Activated naive CD8-positive, alpha-beta T cell treated with anti-CD3 and anti-CD28 coated beads, Interleukin-2, amount 50 U/mL, for 16 hours (primary cell): Measurements from ENCODE around the gene LATS2.
"Not testable (repeated sequence)": the region's sequence is repeated elsewhere in the genome, so short reads cannot be mapped to it uniquely, and the experiment has no call there.

Experiments
- DNase-seq: peaks from one replicate; pipeline ENCODE4 v3.0.0-alpha.2; 2020; ENCODE audit warnings: low read depth, low spot score

The LATS2 gene

DNA sequence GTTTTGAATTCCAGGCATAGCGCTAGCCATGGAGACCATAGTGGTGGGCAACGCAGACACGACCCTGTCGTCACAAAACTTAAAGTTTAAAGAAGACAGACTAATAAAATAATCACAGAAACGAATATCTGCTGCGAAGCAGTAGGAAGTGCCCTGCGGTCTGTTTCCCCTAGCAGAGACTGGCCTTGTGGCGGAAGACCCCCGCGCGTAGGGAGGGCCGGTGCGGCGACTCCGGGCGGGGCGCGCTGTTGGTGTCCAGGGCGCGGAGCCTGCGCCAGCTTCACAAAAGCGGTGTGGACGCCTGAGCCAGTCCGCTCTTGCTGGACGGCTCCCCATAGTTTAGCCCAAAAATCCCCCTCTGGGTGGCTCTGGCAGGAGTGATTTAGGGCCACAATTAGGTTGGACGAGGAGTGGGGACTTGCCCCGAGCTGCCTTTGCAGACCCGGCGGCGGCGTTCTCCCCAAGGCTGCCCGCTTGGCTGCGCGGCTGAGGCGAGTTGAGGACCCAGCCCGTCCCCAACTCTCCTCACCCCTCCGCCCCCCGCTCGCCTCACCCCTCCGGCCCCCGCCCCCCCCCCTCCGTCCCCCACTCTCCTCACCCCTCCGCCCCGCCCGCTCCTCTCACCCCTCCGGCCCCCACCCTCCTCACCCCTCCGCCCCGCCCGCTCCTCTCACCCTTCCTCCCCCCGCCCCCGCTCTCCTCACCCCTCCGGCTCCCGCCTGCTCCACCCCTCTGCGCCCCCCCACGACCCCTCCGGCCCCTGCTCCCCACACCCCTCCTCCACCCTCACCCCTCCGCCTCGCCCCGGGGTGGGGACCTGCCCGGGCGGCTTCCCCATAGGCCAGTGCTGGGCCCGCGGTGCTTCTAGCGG is 14.2 kb upstream of the LATS2 start:
- no peak for DNase-seq

DNA sequence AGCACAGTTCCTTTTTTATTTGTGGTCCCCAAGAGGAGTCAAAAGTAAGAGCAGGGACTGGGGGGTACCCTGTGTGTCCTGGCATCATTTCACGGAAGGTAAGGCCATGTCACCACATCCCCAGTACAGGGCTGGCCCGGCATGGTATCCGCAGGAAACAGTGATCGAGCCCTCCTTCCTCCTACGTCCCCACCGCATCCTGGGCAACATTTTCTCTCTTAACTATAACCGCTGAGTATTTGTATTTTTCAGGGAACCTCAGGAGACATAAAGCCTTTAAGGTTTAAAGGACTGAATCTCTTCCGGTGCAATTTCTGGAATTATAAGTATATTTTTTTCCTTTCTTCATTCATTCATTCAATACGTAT is 13.6 kb upstream of the LATS2 start:
- no peak for DNase-seq

DNA sequence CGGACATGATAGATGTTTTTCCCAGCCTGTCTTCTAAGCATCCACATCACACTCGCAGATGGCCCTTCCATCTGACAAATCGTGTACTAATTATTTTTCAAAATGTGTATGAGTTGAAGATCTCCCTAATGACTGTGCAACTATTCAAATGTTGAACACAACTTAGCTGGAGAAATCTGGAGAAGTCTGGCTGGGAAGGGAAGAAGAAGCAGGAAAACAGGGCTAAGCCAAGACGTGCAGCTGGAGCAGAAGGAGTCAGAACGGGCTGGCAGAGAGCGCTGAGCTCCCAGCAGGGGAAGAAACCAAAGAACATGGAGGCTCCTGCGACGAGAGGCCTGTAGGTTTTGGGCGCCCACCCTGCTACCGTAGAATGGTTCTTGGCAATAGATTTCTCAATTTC is 13.2 kb upstream of the LATS2 start:
- no peak for DNase-seq

DNA sequence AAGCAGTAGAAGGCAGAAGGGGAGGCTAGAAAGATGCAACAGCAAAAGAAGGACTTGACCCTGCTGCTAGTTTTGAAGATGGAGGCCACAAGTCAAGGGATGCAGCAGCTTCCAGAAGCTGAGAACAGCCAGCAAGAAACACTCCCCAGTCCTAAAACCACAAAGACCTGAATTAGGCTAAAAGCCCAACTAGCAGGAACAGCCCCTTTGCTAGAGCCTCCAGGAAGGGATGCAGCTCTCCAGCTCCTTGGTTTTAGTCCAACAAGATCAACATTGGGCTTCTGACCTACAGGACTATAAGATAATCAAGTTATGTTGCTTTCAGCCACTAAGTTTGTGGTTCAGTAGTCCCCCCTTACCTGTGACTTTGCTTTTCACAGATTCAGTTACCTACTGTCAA is 10.5 kb upstream of the LATS2 start:
- no peak for DNase-seq

DNA sequence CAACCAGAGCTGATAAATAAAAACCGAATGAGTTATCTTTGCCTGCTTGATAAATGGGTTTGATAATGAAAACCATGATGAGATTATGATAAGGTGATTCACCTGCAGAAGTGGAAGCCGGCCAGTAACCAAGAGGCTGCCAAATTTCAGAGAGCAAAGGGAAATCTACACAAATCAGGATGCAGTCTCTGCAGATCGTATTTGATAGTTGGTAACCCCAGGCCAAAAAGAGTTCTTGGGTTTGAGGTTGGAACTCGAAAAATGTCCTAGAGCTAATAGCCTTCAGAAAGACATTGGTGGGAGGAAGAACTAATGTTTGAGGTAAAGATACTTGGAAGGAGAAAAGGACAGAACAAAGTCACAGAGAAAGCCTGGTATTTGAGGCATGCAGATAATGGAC is 9.6 kb upstream of the LATS2 start:
- DNase-seq = no peak

DNA sequence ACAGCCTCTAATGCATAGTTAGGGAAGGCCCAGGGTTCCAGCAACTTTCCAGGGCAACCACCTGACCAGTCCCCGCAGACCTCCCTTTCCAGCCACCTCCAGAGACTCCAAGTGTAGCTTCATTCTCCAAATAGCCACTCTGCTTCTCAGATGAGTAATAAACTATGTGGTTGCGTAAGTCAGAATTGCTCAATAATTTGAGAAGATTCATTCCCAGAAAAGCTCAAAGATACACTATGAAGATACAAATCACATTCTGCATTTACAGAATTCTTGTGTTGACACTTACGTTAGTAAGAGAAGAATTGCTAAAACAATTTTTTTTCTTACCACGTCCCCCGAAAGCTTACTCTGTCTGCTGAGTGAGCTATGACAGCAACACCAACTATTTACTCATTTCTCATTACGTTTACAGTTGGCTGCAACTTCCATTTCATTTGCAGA is 8.2 kb upstream of the LATS2 start:
- no peak for DNase-seq

DNA sequence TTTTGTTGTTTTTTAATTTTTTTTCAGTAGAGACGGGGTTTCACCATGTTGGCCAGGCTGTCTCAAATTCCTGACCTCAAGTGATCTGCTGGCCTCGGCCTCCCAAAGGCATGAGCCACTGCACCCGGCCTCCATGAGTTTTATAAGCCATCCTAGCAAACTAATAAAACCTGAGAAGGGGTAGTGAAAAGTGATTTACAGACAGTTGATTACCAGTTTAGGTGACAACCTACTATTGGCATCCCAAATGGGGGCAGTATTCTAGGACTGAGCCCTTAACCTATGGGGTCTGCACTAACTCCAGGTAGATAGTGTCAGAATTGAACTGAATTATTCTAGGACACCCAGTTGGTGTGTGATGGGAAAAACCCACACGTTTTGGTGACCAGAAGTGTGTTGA is 6.5 kb upstream of the LATS2 start:
- no peak for DNase-seq

DNA sequence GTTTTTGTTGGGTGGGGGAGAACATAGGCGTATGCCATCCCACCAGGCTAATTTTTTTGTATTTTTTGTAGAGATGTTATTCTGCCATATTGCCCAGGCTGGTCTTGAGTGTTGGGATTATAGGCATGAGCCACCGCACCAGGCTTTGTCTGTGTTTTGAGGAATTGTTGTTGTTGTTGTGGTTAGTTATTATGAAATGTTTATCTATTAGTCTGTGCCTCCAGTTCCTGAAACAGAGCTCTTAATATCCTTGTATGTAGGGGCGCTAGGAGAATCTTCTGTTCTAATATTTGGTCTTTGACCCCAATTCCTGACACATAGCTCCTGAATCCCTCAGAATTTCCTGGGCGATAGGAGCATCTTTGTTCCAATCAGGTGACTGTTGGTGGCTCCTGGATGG is 5.6 kb upstream of the LATS2 start:
- DNase-seq = no peak

DNA sequence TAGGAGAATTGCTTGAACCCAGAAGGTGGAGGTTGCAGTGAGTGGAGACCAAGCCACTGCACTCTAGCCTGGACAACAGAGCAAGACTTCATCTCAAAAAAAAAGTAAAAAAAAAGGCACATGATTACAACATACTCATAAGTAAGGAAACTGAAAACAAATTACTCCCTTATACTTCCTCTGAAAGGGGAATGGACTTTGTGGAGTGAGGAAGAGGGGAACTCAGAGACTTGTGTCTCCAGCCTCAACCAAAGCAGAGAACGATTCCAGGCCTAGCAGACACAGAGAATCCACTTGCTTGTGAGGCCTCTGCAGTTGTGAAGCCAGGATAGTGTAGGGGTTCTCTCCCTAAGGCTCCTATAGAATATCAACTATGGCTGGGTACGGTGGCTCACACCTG is 4.3 kb upstream of the LATS2 start:
- no peak for DNase-seq

DNA sequence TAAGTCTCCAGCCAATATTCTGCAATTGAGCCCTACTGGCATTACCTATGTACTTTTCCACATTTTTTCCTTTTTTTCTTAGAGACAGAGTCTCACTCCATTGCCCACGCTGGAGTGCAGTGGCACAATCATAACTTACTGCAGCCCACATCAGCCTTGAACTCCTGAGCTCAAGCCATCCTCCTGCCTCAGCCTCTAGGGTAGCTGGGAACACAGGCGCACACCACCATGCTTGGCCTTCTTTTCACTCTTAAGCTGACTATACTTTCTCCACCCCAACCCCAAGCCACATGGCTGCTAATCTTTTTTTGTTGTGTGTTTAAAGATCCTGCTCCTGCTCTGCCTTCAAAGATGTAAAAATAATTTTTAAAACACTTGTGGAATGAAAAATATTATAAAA is 1.6 kb upstream of the LATS2 start:
- no peak for DNase-seq

DNA sequence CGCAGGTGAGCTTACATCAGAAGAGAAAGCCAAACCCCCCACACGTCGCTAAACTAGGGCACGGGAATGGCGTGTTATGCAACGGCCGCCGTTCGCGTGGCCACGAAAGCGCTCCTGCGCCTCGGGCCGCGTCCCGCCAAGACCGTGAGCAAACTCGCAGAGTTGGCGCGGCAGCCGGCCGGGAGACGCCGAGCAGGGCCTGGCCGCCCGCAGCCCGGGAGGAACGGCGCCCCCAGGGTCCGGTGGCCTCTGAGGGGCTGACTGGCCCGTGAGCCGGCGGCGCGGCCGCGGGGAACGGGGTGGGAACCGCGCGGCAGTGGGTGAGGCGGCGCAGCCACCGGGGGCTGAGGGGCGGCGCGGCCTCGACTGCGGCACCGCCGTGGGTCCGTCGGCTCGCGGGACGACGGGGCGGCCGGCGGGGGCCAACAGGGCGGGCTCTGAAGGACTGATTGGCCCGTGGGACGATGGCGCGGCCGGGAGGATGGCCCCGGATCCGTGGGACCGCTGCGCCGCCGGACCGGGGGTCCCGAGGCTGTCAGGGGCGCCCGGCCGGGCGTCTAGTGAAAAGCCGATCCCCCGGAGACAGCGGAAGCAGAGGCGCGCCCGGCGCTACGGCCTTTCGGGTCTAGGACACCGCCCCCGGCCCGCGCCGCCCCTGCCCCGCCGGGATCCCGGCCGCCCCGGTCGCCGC is 903 bp downstream of the LATS2 start:
- DNase-seq = no peak

DNA sequence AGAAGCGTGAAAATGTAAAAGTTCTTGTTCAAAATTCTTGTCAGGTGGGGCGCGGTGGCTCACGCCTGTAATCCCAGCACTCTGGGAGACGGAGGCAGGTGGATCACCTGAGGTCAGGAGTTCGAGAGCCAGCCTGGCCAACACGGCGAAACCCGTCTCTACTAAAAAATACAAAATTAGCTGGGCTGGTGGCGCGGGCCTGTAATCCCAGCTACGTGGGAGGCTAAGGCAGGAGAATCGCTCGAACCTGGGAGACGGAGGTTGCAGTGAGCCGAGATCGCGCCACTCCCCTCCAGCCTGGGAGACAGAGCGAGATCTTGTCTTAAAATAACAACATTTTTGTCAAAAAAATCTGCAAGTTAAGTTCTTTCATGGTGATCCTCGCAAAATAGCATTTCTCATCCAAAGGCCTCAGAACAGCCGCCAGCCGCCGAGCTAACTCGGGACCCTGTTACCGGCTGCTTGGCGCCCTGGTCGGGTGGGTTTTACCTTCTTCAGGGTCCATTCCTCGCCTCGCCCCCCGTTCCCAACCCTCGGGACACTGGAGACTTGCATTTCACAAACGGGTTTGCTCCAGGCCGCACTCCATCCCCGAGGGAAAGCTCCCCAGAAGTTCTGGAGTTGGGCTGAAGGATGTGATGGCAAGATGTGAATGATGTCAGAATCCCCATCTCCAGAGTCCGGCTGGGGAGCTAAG is 1.6 kb downstream of the LATS2 start:
- no peak for DNase-seq

DNA sequence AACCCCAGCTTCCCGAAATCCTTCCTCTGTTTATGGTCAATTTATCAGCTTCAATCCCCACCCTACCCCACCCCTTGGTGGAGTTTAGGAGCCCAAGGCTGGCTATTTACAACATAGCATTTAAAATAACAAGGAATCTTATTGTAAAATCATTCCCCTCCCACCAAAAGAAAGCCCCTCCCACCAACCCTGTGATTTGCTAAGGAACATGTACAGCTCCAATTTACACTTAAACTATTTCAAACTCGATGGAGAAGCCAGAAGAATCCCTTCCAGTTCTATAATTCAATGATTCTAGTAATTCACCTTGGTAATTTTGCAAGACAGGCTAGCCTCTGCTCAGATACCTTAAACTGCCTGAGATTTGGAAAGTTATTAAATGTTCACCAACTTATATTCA is 3.0 kb downstream of the LATS2 start:
- DNase-seq = no peak

DNA sequence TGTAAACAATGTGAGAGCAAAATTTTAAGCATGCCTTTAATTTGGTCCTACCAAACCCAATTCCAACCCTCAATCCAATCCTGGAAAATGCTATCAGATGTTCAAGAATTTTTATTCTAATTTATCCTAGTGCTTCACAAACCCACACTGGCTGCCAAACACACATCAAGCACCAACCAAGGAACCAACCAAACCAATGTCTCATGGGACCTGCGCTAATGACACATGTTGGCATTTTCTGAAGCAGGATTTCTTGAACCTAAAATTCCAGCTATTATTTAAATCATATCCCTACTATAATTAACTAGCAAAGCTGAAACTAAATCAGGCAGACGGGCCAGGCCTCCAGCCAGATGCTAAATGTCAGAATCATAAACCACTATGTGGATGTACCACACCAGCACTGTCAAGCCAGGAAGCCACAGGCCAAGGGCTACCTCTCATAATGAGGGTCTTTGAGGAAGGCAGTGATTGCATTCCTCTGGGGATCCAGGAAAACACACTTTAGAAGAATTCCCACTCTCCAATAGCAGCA is 5.8 kb downstream of the LATS2 start:
- no peak for DNase-seq

DNA sequence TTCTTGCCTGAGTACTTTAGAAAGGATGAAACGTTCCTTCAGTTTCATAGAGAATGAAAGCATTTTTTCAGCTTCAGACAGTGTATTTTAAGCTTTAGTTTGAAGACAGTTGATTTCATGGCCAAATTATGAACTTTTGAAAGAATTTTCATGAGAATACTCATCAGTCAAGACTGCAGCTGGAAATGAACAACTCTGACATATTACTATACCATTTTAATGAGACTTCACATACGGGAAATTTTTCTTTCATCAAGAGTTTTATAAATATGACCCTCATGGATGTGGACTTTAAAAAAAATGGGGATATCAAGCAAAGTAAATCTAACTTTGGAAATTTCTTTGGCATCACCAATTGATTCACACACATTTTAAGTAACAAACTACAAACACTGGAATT is 6.4 kb downstream of the LATS2 start:
- DNase-seq = no peak

DNA sequence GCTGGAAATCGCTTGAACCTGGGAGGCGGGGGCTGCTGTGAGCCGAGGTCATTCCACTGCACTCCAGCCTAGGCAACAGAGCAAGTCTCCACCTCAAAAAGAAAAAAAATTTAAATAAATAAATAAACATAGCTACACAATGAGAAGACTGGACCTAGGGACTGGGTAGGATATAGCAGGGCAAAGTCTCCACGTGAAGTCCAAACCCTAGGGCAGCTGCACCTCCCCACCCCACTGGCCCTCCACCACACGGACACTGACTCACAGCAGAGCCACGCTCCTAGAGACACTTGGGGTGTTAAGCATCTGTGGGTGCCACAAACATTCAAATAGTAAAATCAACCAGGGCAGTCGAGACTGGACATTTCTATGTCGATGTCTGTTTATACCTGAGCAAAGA is 7.1 kb downstream of the LATS2 start:
- no peak for DNase-seq

DNA sequence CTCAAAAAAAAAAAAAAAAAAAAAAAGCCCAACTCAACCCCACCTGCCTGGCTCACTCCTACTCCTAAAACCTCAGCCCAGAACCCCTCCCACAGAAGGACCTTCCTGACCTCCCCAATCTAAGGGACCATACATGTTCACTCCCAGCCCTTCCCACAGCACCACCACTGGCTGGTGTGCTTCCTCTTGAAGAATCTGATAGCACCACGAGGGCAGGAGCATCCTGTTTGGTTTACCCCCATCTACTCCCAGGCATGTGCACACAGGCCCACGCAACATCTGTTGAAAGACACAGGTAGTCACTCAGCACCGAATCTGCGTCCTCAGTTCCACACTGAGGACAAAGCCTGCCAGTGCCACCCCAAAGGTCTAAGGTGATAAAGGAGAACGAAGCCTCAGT is 8.2 kb downstream of the LATS2 start:
- DNase-seq = no peak

DNA sequence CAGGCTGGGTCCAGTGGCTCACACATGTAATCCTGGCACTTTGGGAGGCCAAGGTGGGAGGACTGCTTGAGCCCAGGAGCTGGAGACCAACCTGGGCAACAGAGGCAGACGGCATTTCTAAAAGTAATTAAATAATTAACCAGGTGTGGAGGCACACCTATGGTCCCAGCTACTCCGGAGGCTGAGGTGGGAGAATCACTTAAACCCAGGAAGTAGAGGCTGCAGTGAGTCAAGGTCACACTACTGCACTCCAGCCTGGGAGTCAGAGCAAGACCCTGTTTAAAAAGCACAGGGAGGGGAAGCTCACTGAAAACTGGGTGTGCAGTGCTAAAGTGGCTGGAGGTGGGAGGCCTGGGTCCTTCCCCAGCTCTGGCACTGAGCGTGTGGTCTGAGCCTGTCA is 9.7 kb downstream of the LATS2 start:
- no peak for DNase-seq

DNA sequence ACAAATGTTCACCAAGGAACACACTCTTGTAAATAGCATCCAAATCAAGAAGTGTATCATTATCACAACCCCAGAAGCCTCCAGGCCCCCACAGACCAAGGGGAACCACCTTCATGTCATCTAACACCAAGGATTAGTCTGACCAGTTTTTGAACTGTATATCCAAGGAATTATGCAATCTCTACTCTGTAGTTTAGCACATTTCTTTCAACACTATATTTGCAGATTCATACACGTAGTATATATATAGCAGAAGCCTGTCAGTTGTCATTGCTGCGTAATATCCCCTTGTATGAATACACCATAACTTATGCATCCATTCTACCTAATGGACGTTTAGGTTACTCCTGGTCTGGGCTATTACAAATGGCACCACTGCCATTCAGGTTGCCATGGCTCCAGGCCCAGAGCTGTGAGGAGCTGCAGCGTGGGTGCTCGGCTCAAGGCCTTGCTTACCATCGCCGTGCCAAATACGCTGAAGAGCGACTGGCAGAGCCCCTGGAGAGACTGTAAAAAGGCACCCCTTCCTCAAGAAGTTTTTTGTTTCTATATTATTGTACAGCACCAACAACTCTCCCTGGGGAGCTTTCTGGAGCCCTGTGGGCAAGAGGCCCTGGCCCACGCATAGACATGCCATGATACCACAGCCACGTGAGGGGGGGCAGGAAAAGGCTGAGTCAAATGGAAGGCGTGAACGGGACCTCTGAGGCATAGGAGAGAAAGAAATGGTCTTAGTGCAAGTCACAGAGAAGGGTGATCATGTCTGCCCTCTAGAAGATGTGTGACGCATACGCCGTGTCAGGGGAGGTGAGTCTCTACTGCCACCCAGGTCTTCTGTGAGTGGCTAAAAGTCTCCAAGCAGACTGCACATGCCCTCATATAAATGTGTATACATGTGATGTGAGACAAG is 10.8 kb downstream of the LATS2 start:
- DNase-seq = no peak

DNA sequence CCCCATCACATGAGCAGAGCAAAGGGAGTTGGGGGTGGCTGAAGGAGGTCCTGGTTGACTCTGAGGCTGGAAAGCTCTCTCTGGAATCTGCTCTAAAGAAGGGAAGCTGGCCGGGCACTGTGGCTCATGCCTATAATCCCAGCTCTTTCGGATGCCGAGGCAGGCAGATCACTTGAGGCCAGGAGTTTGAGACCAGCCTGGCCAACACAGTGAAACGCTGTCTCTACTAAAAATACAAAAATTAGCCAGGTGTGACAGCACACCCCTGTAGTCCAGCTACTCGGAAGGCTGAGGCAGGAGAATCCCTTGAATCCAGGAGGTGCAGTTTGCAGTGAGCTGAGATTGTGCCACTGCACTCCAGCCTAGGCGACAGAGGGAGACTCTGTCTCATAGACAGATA is 11.7 kb downstream of the LATS2 start:
- not testable (repeated sequence) for DNase-seq

DNA sequence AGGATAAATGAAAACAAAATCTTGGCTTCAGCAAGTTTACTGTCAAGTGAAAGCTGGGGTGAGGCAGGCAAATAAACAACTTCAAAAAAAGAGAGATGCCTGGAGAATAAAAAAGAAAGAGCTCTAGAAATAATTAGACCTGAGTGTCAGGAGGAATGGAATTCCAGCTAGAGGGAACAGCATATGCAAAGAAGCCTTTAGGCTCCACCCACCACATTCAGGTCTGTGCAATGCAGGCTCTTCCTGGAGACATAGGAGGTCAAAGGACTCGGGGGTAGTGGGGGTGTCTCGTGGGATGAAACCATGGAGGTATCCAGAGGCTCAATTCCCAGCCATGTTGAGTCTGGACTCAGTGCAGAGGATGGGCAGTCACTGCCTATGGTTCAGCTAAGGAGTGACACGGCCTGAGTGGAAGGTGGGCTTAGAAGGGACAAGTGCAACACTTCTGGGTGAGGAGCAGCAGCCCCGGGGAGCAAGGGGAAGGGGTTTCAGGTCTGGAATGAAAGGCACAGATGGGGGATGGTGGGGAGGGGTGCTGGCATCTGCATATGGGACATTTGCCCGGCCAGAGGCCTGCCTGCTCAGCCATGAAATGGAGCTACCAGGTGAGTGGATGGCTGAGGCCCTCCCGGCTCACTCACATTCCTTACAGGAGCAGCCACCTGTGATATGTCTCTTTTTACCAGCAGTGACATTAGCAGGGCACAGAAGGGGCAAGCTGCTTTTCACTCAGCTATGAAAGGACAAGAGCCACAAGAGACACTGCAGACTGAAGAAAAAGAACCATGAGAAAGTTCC is 12.3 kb downstream of the LATS2 start:
- DNase-seq = no peak
